NOMO-1 treated with DMSO at 0.1 percent for 48 hours (cell line): ENCODE measurements around the gene EMX2.

Experiments
- DNase-seq: peaks from one replicate; lab custom pipeline; 2025; ENCODE audit not compliant: unreplicated experiment; lab: John Stamatoyannopoulos, UW

Gene EMX2

DNA sequence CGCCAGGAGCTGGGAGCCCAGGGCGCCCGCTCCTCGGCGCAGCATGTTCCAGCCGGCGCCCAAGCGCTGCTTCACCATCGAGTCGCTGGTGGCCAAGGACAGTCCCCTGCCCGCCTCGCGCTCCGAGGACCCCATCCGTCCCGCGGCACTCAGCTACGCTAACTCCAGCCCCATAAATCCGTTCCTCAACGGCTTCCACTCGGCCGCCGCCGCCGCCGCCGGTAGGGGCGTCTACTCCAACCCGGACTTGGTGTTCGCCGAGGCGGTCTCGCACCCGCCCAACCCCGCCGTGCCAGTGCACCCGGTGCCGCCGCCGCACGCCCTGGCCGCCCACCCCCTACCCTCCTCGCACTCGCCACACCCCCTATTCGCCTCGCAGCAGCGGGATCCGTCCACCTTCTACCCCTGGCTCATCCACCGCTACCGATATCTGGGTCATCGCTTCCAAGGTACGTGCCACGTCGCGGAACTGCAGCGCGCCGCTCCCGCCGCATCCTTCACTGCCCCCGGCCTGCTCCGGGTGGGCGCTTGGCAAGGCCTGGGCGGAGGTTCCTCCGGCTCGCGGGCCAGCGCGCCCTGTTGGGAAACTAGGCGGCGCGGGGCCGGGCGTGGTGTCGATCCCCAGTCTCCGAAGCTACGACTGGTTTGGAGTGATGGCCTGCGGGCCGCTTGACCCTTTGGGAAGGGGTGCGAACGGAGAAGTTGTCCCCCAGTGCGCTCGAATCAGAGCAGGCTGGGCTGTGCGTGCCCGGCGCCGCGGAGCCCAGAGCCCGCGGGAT is 868 bp downstream of the EMX2 start:
- DNase-seq: no peak

DNA sequence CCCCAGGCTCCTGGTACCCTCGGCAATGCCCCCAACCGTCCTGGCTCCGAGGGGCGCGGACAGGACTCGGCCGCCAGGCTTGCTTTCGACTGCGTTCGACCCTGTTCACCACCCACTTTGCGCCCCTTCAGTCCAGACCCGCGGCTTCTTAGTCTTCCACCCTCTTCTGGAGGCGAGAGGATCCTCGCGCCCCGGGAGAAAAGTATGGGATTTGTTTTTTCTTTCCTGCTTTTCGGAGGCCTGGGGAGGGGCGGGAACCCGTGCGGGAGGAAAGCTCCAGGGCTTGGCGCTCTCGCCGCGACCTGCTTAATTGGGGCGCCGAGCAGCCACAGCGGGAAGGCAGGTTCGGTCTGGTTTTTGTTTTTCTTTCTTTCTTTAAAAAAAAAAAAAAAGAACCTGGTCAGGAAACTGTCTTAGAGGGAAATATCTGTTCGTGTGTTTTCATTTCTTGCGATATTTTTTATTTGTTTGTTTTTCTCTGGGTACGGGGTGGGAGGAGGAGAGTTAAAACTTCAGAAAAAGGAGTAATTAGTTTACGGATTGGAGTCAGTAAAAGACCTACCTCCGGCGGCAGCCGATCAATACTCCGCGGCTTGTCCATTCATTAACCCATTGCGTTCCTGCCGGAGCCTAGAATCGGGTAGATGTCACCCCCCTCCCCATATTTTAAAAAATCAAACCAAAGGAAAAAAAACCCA is 1.6 kb downstream of the EMX2 start:
- DNase-seq: no peak

DNA sequence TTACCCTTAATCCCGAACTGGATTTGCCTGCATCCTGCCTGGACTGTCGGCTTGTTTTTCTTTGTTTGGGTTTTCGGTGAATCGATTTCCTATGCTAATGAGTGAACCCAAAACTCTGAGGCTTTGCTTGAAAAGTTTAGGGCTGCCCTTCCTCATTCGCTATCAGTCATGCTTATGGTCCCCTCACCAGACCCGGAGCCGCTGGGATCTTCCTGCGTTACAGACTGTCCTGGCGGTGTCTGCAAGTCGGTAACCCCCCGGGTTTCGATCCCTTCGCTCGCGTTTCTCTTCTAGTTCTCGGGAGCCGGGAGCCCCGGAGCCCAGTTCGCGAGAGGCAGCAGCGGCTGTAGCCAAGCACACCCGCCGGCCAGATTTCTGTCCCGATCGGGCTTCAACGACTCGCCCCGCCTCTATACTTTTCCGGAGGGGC is 2.2 kb downstream of the EMX2 start:
- no peak for DNase-seq

DNA sequence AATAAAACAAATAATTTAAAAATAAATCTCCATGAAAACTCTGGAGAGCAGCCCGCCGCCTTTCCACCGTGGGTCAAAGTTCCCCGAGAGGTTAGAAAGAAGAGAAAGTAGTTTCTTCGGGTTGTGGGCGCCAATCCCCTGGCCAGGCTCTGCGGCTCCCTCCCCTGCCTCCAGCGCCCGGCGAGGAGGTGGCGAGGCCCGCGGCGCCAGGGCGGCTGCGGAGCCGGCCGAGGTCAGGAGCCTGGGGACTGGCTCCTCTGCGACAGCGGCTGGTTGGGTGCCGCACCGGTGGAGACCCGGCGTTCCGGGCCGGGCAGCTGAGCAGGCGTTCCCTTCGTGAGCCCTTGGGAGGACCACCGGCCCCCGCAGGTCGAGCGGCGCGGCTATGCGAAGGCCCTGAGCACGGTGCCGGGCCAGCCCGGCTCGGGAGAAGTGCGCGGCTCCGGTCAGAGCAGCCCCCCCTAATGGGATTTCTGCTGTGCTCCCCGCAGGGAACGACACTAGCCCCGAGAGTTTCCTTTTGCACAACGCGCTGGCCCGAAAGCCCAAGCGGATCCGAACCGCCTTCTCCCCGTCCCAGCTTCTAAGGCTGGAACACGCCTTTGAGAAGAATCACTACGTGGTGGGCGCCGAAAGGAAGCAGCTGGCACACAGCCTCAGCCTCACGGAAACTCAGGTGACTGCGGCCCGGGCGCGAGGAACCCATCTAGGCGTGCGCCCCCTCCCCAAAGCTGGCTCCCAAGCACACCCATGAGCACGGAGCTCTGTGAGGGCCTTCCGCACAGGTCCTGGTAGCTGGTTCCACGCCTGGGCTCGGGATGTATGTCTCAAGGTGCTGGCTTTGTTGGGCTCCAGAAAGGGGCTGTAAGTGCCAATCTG is 2.8 kb downstream of the EMX2 start:
- DNase-seq: no peak

DNA sequence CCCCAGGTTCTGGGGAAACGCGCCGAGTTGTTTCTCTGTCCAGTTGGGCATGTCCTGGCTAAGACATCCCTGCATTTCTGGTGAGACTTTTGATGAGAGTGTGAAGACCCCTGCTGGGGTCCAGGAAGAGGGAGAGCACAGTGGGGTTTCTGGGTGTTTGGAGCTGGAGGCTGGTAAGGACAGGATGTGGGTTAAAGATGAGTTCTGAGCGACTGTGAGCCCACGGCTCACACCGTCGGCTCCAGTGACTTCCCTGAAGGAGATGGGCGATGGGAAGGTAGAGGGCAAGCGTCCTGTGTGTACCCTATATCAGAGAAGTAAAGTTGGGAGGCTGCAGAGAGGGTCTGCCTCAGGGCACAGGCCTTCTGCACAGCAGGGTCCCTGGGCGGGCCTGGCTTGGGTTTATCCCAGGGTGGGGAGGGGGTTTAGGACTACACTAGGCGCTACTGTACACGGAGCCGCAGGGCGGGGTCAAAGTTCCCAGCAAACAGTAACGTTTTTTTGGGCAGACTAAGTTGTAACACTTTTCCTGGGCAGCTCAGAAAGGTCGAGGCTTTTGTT is 3.6 kb downstream of the EMX2 start:
- DNase-seq: no peak

DNA sequence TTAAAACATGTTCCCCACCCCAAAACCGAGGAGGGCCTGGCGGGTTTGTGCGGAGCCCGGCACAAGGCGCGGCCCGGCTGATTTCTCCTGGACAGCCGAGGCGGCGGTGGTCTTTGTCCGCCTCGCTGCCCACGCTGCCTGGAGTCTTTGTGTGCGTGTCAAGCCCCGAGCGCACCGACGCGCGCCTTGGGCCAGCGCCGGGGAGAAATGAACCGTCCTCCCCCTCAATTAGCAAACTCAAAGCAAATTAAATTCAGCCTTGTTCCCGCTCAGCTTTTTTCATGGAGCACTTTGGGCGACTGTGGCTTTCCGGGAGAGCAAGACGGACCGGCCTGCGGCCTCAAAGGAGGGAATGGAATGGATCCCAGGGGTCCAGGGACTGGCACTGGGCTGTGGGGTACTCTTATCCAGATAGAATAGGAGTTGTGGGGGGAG is 4.1 kb downstream of the EMX2 start:
- no peak for DNase-seq

DNA sequence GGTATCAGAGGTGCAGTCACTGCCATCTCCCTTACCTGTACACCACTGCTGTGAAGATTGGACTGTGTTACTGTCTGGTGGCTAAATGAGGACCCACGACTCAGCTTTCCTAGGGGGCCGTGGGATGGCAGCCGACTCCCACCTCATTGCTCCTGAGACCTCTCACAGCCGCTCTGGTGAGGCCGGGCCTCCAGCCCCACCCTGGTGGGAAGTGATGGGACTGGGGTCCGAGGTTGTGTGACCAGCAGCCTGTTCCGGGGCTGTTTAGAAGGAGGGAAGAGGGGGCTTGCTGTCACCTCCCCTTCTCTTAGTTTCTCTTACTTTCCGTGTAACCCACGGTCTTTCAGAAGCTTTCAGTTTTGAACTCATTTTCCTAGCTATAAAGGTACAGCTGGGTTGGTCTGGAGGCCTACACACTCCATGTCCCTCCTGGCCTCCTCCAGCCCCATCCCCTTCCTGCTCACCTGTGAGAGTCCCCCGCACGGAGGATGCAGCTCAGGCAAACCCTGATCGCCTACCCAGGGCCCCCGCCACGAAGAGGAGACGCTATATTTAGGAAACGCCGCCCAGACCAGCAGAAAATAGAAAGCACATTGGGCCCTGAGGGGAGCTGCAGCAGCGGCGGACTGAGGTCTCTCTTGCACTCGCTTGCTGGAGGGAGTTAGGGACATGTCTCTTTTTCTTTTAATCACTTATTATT is 4.6 kb downstream of the EMX2 start:
- DNase-seq: no peak

DNA sequence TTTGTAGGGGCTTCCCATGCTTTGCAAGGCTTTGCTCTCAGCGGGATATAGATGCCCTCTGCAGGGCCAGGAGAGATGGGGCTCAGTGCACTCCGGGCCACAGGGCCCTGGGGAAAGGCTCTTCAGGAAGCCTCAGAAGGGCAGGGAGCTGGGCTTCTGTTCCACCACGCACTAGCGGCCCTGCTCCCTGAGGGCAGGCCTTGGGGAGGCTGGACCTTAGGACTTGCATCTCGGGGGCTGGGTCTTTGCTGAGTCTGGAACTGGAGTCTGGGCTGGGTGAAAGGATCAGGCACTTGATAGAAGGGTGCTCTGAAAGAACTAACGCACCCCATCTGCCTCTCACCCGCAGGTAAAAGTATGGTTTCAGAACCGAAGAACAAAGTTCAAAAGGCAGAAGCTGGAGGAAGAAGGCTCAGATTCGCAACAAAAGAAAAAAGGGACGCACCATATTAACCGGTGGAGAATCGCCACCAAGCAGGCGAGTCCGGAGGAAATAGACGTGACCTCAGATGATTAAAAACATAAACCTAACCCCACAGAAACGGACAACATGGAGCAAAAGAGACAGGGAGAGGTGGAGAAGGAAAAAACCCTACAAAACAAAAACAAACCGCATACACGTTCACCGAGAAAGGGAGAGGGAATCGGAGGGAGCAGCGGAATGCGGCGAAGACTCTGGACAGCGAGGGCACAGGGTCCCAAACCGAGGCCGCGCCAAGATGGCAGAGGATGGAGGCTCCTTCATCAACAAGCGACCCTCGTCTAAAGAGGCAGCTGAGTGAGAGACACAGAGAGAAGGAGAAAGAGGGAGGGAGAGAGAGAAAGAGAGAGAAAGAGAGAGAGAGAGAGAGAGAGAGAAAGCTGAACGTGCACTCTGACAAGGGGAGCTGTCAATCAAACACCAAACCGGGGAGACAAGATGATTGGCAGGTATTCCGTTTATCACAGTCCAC is 5.4 kb downstream of the EMX2 start:
- DNase-seq: no peak

DNA sequence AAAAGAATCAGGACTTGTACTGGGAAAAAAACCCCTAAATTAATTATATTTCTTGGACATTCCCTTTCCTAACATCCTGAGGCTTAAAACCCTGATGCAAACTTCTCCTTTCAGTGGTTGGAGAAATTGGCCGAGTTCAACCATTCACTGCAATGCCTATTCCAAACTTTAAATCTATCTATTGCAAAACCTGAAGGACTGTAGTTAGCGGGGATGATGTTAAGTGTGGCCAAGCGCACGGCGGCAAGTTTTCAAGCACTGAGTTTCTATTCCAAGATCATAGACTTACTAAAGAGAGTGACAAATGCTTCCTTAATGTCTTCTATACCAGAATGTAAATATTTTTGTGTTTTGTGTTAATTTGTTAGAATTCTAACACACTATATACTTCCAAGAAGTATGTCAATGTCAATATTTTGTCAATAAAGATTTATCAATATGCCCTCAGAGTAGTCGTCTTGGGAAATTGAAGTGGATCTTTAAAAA is 6.6 kb downstream of the EMX2 start:
- DNase-seq: no peak

DNA sequence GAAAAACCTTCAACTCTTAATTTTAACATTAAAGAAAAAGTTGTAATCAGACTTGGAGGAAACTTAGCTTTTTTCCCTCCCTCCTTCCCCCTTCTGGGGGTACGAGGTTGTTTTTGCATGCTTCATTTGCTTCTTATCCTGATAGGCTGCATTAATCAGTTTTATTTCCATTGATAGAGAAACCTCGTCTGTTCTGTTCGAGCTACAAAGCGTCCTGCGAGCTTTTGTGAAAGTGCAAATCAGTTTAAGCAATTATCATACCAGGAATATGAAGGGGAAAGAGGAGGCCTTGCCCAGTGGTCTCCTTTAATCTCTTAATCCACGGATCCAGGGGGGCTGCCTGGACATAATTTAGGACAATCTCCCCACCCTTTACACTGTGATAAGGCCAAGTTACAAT is 7.5 kb downstream of the EMX2 start:
- no peak for DNase-seq

DNA sequence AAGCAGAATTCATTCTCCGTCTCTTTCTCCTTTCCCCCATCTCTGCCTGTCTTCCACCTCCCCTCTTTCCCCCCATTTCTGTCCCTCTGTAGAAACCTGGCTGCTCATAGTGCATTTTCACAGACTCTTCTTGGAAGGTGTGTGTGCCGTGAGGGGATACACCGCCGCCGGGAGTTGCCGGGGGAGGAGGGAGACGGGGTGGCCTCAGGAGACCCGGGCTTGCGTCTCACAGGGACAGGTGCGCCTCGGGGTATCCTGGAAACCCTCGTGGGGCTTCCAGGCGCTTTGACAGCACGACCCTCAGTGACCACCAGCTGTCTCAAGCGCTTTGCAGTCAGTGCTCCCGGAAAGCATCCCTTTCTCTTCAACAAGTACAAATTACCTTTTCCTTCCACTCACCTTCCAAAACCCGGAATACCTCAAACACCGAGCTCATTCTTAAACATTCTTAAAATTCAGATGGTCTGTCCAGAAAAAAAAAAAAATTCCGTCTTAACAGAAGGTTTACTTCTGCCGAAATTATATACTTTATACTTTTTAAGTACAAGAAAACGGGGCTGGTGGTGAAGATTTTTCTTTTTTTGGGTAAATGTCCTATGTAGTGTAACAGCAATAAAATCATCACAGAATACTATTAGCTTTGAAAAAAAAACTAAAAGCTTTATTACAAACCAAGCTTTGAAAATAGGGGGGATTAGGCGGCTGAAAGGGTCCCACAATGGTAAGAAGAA is 8.2 kb downstream of the EMX2 start:
- DNase-seq: no peak

DNA sequence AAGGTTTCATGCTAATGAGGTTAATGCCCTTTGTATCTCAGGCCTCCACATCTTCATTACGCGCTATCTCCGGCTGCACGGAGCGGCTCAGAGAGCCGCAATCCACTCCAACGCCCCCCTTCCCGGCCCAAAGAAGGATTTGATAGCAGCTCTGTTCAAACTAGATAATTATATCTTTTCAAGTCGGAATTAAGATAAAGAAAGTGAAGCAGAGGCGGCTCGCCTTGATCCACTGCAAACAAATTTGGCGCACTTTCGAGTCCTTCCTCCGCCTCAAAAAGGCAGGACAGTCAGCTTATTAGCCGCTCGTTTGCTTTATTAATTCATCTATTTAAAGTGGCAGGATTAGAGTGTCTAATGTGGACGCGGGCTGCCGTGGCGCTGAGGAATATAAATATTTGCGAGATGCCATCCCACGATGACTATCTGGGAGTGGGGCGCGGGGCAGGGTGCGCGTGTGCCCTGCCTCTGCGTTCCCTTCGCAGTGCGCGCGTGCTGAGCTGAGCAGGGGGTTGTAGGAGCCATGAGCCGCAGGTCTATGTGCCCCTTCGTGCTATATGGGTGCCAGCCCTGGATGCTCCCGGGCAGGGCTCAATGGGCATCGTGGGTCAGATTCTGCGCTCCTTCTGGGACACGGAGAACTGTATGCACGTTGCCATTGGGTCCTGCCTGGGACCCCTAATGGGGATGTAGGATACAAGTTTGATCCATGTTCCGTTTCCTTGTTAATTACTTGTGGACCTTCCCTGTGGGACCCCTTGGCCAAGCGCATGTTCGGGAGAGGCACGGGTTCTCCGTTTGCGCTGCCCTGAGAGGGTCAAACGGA is 9.0 kb downstream of the EMX2 start:
- DNase-seq: no peak

DNA sequence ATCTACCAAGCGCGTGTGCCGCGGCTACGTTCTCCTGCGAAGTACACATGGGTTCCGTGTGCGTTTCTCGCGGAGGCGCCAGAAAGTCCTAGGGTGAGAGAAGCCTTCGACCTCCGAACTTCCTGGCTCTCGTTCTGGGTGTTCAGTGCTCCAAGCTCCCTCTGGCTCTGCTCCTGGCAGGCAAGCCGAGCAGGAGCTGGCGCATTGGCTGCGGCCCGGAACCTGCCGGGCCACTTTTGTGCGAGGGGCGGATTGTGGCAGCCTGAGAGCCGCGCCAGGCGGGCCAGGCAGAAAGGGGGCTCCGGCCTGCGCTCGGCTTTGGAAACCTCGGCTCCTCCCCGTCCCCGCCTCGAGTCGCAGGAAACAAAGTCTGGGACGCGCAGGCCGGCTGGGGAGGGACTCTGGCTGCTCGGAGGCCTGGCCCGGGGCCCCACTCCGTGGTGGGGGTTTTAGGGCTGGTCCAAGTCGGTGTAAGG is 9.6 kb downstream of the EMX2 start:
- DNase-seq: no peak

DNA sequence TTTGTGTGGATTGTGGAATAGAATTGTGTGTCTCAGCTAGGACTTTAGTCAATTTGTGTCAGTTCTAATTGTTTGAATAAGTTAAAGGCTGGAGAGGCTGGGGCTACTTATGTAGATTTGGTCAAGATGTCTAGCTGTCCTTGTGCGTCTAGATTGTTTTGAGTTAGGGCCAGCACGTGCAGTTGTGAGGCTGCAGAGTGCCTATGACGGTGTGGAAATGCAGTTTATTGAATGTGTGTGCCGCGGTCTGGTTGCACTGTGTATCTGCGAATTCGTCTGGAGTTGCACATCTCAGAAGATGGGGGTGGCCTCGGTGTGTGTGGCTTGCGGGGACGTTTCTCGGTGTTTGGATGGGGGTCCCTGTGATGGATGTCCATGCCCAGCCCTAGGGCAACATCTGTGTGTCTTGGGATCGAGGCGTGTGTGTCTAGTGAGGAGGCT is 10.2 kb downstream of the EMX2 start:
- DNase-seq: no peak

DNA sequence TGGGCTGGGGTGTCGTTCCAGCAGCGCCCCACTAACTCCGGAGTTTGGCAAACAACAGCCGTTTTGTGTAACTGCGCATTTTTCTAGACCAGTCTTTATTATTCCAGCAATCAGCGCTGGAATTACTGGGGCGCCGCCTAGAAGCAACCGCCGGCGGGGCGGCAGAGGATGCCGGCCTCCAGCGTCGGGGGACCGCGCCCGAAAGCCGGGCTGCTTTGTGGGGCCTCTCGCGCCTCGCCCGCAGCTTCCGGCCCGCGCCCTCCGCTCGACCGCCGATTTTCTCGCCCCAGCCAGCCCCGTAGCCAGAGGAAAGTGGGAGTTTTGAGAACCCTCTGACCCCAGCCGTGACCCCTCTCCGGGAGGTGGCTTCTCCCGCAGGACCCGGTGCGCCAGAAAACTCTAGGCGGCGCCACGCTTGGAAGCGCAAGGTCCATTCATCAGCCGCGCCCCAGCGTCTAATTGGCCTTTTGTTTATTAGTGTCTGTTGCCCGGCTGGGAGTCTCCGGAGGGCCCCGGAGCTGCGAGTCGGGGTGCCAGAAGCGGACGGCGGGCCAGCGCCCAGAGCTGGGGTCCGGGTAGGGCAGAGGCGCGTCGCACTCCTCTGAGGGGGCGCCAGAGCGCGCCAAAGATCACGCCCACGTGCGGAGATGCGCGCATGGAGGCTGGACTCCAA is 10.7 kb downstream of the EMX2 start:
- DNase-seq: no peak

DNA sequence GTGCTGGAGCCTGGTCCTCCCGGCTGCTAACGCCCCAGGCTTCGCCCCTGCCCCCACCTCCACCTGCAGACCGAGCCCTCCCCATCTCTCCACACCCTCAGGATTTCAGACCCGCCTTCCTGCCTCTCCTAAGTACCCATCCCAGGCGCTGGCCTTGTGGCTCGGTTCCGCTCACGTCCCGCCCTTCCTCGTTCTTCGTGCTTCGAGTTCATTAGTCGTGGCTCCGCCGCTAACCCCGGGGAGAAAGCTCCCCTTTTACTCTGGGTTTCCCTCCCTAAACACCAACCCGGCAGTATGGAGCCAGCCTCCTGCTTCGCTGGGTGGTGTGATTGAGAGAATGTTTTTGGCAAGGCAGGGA is 11.2 kb downstream of the EMX2 start:
- DNase-seq: no peak

DNA sequence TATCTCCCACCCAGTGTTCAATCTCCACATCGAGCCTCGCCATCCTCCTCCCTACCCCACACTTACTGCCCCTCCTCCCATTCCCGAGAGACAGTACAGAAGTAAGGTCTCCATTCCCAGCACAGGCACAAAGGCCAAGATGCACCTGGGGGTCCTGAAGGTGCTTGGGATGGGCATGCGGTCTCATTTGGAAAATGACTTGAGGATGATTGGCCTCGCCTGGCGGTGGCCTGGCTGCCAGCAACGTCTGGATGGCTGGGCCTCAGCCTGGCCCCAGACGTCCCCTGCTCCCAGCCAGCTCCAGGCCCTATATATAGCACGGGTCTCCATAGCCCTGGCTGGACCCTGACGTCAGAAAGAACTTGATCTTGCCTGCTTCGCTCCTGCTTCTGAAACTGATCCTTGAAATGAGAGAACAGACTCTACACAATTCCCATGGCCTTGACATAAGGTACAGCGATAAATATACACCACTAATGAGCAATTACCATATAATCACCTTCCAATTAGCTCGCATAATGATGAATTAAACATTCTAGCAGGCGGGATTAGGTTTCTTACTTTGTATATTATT is 11.8 kb downstream of the EMX2 start:
- DNase-seq: no peak
